Pancreas (tissue), 10 donors: ENCODE data around the gene PISD. TPM values are rescaled to one million over a fixed set of nuclear protein-coding genes. Genes with fewer than 3 reads are reported as not detected.

ENCODE experiments used
- ATAC-seq, 4 donors: fragments of 200-7000 bp; cut with Tn5 transposase; one replicate each; pipeline versions ENCODE4 v1.8.0 to v1.9.1; 2020; ENCODE audit warnings: mild to moderate bottlenecking in 4 of 4, moderate library complexity in 4 of 4
- DNase-seq, 6 donors: peaks; one replicate each; pipeline ENCODE4 v3.0.0-alpha.2; 2020
- FAIRE-seq: peaks from 2 replicates; lab custom pipeline; 2012; peaks lifted over from hg19 to GRCh38; lab: Jason Lieb, UNC
- H3K27ac ChIP-seq, 4 donors: fragments of 200-600 bp; sonication (generic); 1 replicate in 3 of 4; 2 replicates in 1 of 4; pipeline versions ENCODE4 v1.5.0 to v1.8.0; 2020
- H3K27me3 ChIP-seq, 4 donors: fragments of 200-600 bp; one replicate each; pipeline ENCODE4 v1.8.0; 2021
- H3K36me3 ChIP-seq, 3 donors: fragments of 200-600 bp; sonication (generic) in 1 of 3; one replicate each; pipeline versions ENCODE4 v1.5.0 to v1.8.0; 2020 to 2021
- H3K4me1 ChIP-seq, 3 donors: fragments of 200-600 bp; one replicate each; pipeline ENCODE4 v1.8.0; 2021
- H3K4me3 ChIP-seq, 4 donors: fragments of 200-600 bp; sonication (generic) in 2 of 4; one replicate each; pipeline versions ENCODE4 v1.5.0 to v1.8.0; 2020 to 2021
- H3K9me3 ChIP-seq, 4 donors: fragments of 200-600 bp; one replicate each; pipeline ENCODE4 v1.8.0; 2021
- CTCF ChIP-seq, 4 donors: fragments of 200-600 bp; sonication (generic) in 3 of 4; IDR thresholded peaks; one replicate each; pipeline versions ENCODE4 v1.5.0 to v1.8.0; 2021; ENCODE audit warnings: antibody characterized with exemption in 4 of 4
- WGBS, 2 donors: extraction: QIAGEN DNeasy Blood & Tissue Kit; methylation state at CpG; one replicate each; pipeline ENCODE4 v1.1.7; 2013; 5-methylcytosine and 5-hydroxymethylcytosine counted together
- intact Hi-C, 3 donors: fragments of 100-400 bp; cut with DNase I; formaldehyde crosslinking; loops; one replicate each; pipeline versions ENCODE4 v1.11.1 to v1.14.2; 2022
- polyA plus RNA-seq, 2 donors: library from polyadenylated mRNA; stranded (reverse); fragments of 200-250 nt; gene quantifications; one replicate each; pipeline ENCODE4 v1.2.3, GENCODE V29; 2013
- total RNA-seq, 6 donors: library from RNA; stranded (reverse); fragmentation: NEBNext Ultra II Directional in 4 of 6; extraction: Animal tissue kit (Norgen Biotek cat#: 25700) in 4 of 6; gene quantifications; one replicate each; pipeline versions ENCODE4 v1.2.1 to v1.2.4, GENCODE V29; 2021 to 2023
- donor health status: healthy with polysubstance abuse.
- donor health status: DM: no; HTN: no; CAD: no; lungs with moderate emphysema.
- donor health status: DM: no; HTN: no; CAD: no.
- donor health status: control.
- donor health status: control.
- donor health status: Bipolar disorder and iron deficiency.
- donor health status: DM: yes; HTN: yes; CAD: no.
- donor health status: DM: no; HTN: no; CAD: no.
- donor health status: DM: no; HTN: no; CAD: no.
- donor health status: DM: yes; HTN: yes; CAD: no.

Gene PISD
- total and polyA plus RNA-seq, 8 donors: 11.6 to 48.3 (median 19.2) TPM

GRCh38 chr22:31652911-31653684 is 8.9 kb downstream of the PISD start:
- intact Hi-C loops: no loop called here
- ATAC-seq (peak in 3 of 4 donors; percentile 51 to 75 (median 72)), FAIRE-seq (no peak), DNase-seq (no peak)
- no peak for TF ChIP-seq CTCF (IDR thresholded peaks at IDR 0.05)
- Histone ChIP-seq H3K27me3 (no peaks in the 10 kb centered on the region), H3K9me3 (no peaks in the 10 kb centered on the region), H3K4me3 (no peak overlapping the region), H3K4me1 (peaks cover 0 to 20% (median 3%) of the 10 kb centered on the region in 3 donors), H3K27ac (peak overlapping the region in 2 of 4 donors; percentile 70), H3K36me3 (peaks cover 0 to 12% (median 0%) of the 10 kb centered on the region in 3 donors)
- 60 to 65% methylated on average over 9 of the region's 9 CpGs for WGBS, 2 donors

GRCh38 chr22:31652088-31652487 is 9.9 kb downstream of the PISD start:
- Histone ChIP-seq H3K9me3 (no peaks in the 10 kb centered on the region), H3K27me3 (no peaks in the 10 kb centered on the region), H3K36me3 (peaks cover 0 to 19% (median under 1%) of the 10 kb centered on the region in 3 donors), H3K4me1 (peaks cover 0 to 20% (median 3%) of the 10 kb centered on the region in 3 donors), H3K27ac (peak overlapping the region in 2 of 4 donors; percentile 51 to 70), H3K4me3 (no peak overlapping the region)
- FAIRE-seq (no peak), ATAC-seq (no peak), DNase-seq (no peak)
- WGBS, 2 donors: 84 to 87% methylated on average over 9 of the region's 9 CpGs
- no peak for TF ChIP-seq CTCF (IDR thresholded peaks at IDR 0.05)
- intact Hi-C loops: no loop called here

GRCh38 chr22:31651664-31652063 is 10.4 kb downstream of the PISD start:
- ATAC-seq (no peak), DNase-seq (no peak), FAIRE-seq (no peak)
- Histone ChIP-seq H3K4me3 (no peak overlapping the region), H3K9me3 (no peaks in the 10 kb centered on the region), H3K4me1 (peaks cover 0 to 20% (median 3%) of the 10 kb centered on the region in 3 donors), H3K36me3 (peaks cover 0 to 21% (median 5%) of the 10 kb centered on the region in 3 donors), H3K27ac (peak overlapping the region in 1 of 4 donors; percentile 51), H3K27me3 (no peaks in the 10 kb centered on the region)
- intact Hi-C loops: no loop called here
- TF ChIP-seq CTCF (IDR thresholded peaks at IDR 0.05): no peak
- WGBS, 2 donors: 87 to 88% methylated on average over 4 of the region's 4 CpGs

- peak overlapping the region in 1 of 4 donors; percentile 35 for H3K27ac ChIP-seq
- H3K4me1 ChIP-seq: peaks cover 0 to 20% (median 3%) of the 10 kb centered on the region in 3 donors
- intact Hi-C loops: no loop called here
- ATAC-seq: peak in 2 of 4 donors; percentile 48 to 51
- H3K36me3 ChIP-seq: peaks cover 0 to 21% (median 5%) of the 10 kb centered on the region in 3 donors
- no peak overlapping the region for H3K4me3 ChIP-seq
- no peak for FAIRE-seq
- WGBS, 2 donors: 69 to 74% methylated on average over 6 of the region's 6 CpGs
- TF ChIP-seq CTCF (IDR thresholded peaks at IDR 0.05): no peak
- no peaks in the 10 kb centered on the region for H3K27me3 ChIP-seq
- H3K9me3 ChIP-seq: no peaks in the 10 kb centered on the region
- DNase-seq: no peak
Observed at GRCh38 chr22:31650391-31650790, 11.6 kb downstream of the PISD start.
